ENCODE measurements around the gene AGPAT2. TPM values are rescaled to one million over a fixed set of nuclear protein-coding genes. Genes with fewer than 3 reads are reported as not detected.

Gene AGPAT2
- total RNA-seq, 1 donor from 2014 or later: 129 TPM

GRCh38 chr9:136719195-136719880 lies 32.1 kb upstream of the AGPAT2 start:
- Histone ChIP-seq H3K4me3 (no peak overlapping the region), H3K9me3 (no peaks in the 10 kb centered on the region), H3K4me1 (no peaks in the 10 kb centered on the region), H3K27ac (no peak overlapping the region), H3K36me3 (peaks cover 24 to 25% of the 10 kb centered on the region in 2 donors), H3K27me3 (no peaks in the 10 kb centered on the region)
- TF ChIP-seq CTCF (IDR thresholded peaks at IDR 0.05): no peak
- DNase-seq (ENCODE audit: low spot score in 2 of 2): no peak
- intact Hi-C loops (cut with DNase I): no loop called here

GRCh38 chr9:136718345-136719194 lies 31.3 kb upstream of the AGPAT2 start:
- Histone ChIP-seq H3K27me3 (no peaks in the 10 kb centered on the region), H3K27ac (no peak overlapping the region), H3K4me3 (no peak overlapping the region), H3K36me3 (peaks cover 16 to 18% of the 10 kb centered on the region in 2 donors), H3K9me3 (no peaks in the 10 kb centered on the region), H3K4me1 (no peaks in the 10 kb centered on the region)
- DNase-seq (ENCODE audit: low spot score in 2 of 2): no peak
- intact Hi-C loops (cut with DNase I): no loop called here
- no peak for TF ChIP-seq CTCF (IDR thresholded peaks at IDR 0.05)

- DNase-seq (ENCODE audit: low spot score in 2 of 2): no peak
- peaks cover 5 to 6% of the 10 kb centered on the region in 2 donors for H3K36me3 ChIP-seq
- no peaks in the 10 kb centered on the region for H3K27me3 ChIP-seq
- no peak for TF ChIP-seq CTCF (IDR thresholded peaks at IDR 0.05)
- intact Hi-C loops (cut with DNase I): no loop called here
- no peak overlapping the region for H3K27ac ChIP-seq
- no peaks in the 10 kb centered on the region for H3K9me3 ChIP-seq
- peaks cover 0 to 3% of the 10 kb centered on the region in 2 donors for H3K4me1 ChIP-seq
- no peak overlapping the region for H3K4me3 ChIP-seq
Measured at GRCh38 chr9:136717399-136717798, 30.1 kb upstream of the AGPAT2 start.

- Histone ChIP-seq H3K36me3 (no peaks in the 10 kb centered on the region), H3K4me1 (peaks cover 0 to 7% of the 10 kb centered on the region in 2 donors), H3K27me3 (peaks cover 6% of the 10 kb centered on the region), H3K4me3 (no peak overlapping the region), H3K27ac (no peak overlapping the region), H3K9me3 (no peaks in the 10 kb centered on the region)
- DNase-seq (ENCODE audit: low spot score in 2 of 2): no peak
- no peak for TF ChIP-seq CTCF (IDR thresholded peaks at IDR 0.05)
- intact Hi-C loops (cut with DNase I): no loop called here
Measured at GRCh38 chr9:136714893-136715274, 27.6 kb upstream of the AGPAT2 start.

GRCh38 chr9:136714096-136714892 lies 27.0 kb upstream of the AGPAT2 start:
- Histone ChIP-seq H3K4me3 (no peak overlapping the region), H3K36me3 (no peaks in the 10 kb centered on the region), H3K9me3 (no peaks in the 10 kb centered on the region), H3K27ac (no peak overlapping the region), H3K4me1 (peaks cover 0 to 7% of the 10 kb centered on the region in 2 donors), H3K27me3 (peaks cover 6% of the 10 kb centered on the region)
- DNase-seq (ENCODE audit: low spot score in 2 of 2): no peak
- intact Hi-C loops (cut with DNase I): no loop called here
- peak in 1 of 3 experiments; percentile 4 for TF ChIP-seq CTCF (IDR thresholded peaks at IDR 0.05)

Measured in ascending aorta (tissue), 2 donors.